ENCODE measurements around the gene AMOTL2.
A peak's percentile ranks its signal among the peaks of the same experiment; 100 is the strongest.

Gene AMOTL2

DNA sequence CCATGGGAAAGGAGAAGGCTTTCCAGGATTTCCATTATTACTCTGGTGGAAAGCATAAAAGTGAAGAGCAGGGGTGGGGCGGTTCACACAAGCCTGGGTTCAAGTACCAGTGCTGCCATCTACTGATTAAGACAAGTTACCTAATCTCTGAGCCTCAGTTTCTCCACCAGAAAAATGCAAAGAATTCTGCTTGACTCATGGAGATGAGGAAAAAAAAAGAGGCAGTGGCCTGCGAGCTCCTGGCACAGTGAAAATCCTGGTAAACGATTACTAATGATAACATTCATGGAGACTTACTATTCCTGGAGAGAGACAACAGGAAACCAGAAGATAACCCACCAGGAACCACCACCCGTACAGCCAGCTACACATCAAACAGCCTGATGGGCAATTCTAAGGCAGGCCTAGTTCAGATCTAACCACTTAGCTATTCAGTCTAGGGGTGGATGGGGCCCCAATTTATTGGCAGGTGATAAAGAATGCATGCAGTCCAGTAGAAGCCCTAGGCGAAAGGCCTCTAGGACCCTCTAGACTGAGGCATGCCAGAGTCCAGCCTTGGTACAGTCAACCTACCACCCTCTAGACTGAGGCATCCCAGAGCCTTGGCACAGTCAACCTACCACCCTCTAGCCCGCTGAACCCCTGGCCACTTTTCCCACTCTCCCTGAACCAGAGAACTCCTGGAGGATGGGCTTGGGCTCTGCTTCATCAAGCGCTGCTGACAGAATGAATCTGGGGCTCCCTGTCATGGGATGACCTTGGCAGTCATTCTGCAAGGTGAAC, 2.5 kb downstream of the AMOTL2 start:
- TF ChIP-seq, protein P1, sequence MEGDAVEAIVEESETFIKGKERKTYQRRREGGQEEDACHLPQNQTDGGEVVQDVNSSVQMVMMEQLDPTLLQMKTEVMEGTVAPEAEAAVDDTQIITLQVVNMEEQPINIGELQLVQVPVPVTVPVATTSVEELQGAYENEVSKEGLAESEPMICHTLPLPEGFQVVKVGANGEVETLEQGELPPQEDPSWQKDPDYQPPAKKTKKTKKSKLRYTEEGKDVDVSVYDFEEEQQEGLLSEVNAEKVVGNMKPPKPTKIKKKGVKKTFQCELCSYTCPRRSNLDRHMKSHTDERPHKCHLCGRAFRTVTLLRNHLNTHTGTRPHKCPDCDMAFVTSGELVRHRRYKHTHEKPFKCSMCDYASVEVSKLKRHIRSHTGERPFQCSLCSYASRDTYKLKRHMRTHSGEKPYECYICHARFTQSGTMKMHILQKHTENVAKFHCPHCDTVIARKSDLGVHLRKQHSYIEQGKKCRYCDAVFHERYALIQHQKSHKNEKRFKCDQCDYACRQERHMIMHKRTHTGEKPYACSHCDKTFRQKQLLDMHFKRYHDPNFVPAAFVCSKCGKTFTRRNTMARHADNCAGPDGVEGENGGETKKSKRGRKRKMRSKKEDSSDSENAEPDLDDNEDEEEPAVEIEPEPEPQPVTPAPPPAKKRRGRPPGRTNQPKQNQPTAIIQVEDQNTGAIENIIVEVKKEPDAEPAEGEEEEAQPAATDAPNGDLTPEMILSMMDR (IDR thresholded peaks at IDR 0.05; ENCODE audit: unreplicated experiment in 3 of 3), result no peak
- peaks cover 68% of the 10 kb centered on the region for H3K4me1 Mint-ChIP-seq
- no peaks in the 10 kb centered on the region for H3K9me3 Mint-ChIP-seq
- H3K27me3 Mint-ChIP-seq (ENCODE audit: low read depth), result peaks cover 8% of the 10 kb centered on the region
- H3K27ac Mint-ChIP-seq, result peak overlapping the region; percentile 92 to 99 (median 99)
- H3K36me3 Mint-ChIP-seq (ENCODE audit: low read depth), result peaks cover 46% of the 10 kb centered on the region
- peak overlapping the region; percentile 91 to 97 (median 95) for H3K4me3 Mint-ChIP-seq

DNA sequence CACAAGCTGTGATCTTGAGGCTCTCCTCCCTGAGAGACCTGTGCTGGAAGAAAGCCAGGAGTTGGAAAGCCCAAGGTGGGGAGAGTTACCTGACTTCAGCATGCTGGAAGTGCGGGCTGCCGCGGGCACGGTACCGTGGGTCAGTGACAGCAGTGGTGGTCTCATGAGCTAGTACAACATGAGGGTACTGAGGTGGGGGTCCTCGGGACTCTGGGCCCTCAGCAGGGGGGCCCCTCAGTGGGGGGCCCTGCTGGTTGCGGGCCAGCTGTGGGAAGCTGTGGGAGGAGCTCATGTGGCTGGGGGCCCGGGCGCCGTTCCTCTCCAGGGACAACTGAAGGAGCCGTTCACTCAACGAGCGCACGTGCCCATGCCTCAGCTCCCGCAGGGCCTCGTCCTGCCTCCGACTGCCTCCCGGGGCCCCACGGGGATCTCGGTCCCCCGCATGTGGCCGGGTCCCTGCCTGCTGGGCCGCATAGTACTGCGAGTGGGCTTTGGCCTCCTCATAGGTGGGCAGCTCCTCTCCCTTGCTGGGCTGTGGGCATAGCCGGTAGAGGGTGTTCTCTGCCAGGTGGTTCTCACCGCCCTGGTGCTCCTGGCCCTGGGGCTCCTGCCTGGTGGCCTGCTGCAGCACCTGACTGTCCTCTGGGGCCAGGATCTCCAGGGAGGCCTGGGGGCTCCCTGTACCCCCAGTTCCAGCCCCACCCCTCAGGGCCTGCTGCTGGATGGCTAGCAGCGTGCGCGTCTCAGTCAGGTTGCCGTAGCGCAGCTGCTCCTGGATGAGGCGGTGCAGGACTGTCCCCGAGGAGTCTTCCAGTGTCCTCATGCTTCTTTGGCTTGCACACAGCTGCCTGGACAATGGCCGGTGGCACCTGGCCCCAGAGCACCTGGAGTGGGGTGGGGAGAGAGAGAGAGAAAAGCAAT, 3.4 kb downstream of the AMOTL2 start:
- H3K27me3 Mint-ChIP-seq (ENCODE audit: low read depth), result peaks cover 1% of the 10 kb centered on the region
- H3K36me3 Mint-ChIP-seq (ENCODE audit: low read depth), result peaks cover 54% of the 10 kb centered on the region
- H3K4me1 Mint-ChIP-seq, result peaks cover 73% of the 10 kb centered on the region
- H3K4me3 Mint-ChIP-seq, result peak overlapping the region; percentile 91 to 97 (median 95)
- H3K27ac Mint-ChIP-seq, result peak overlapping the region; percentile 76 to 99 (median 92)
- no peaks in the 10 kb centered on the region for H3K9me3 Mint-ChIP-seq
- TF ChIP-seq, protein P1 (IDR thresholded peaks at IDR 0.05; ENCODE audit: unreplicated experiment in 3 of 3), result no peak

DNA sequence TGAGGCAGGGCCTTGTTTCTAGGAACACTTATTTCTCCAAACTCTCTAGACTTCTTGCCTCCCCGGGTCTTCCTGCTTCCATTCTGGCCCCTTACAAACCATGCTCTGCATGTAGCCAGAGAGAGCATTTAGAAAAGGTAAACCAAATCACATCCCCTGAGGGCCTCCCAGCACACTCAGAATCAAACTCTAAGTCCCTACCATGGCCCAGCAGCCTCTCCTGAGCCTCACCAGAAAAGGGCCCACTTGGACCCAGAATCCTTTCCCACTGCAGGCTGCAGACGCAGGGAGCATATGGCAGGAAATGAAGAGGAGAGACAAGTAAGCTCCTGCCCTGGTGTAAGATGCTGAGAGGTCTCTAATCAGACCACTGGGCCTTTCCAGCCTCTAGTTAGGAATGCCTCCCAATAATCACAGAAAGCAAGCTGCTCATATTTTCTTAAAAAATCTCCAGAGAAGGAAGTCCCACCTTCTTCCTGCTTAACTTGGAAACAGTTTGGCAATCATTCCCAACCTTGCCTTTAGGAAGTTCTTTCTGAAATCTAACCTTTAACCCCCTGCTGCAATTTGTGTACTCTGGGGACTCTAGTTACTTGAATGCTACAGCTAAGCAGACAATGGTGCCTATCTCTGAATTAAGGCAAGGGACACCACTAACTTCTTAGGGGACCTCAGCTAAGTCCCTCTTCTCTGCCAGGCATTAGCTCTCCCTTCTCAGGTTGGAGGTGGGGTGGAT, 4.2 kb downstream of the AMOTL2 start:
- TF ChIP-seq, protein P1 (IDR thresholded peaks at IDR 0.05; ENCODE audit: unreplicated experiment in 3 of 3), result no peak
- Mint-ChIP-seq H3K36me3 (ENCODE audit: low read depth) (peaks cover 63% of the 10 kb centered on the region), H3K27me3 (ENCODE audit: low read depth) (no peaks in the 10 kb centered on the region), H3K9me3 (no peaks in the 10 kb centered on the region), H3K4me3 (peak overlapping the region; percentile 15 to 72 (median 40)), H3K4me1 (peaks cover 73% of the 10 kb centered on the region), H3K27ac (peak overlapping the region in 1 of 3 experiments; percentile 42)

DNA sequence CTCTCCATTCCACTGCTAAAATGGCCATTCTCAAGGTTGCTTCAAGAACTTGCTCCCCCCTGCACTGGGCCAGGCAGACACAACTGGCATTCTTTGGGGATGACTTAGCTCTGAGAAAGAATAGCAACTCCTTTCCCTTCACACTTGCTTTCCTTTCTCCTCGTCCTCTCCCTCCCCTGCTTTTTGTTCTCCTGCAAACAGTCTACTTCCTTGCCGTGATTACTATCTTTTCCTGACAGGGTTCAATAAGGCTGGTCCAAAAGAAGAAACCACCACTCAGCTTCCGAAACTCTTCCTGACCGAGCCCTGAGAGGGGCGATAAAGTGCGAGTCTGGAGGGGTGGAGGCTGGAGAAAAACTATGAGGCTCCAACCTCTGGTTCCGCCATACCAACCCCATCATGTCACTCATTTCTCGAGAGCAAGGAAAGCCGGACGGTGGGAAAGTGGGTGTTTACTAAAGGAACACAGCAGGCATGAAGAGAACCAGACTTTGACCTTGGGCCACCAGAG, 5.0 kb downstream of the AMOTL2 start:
- Mint-ChIP-seq H3K4me1 (peaks cover 75% of the 10 kb centered on the region), H3K36me3 (ENCODE audit: low read depth) (peaks cover 70% of the 10 kb centered on the region), H3K4me3 (peak overlapping the region; percentile 22 to 72 (median 57)), H3K9me3 (no peaks in the 10 kb centered on the region), H3K27ac (peak overlapping the region; percentile 28 to 59 (median 42)), H3K27me3 (ENCODE audit: low read depth) (no peaks in the 10 kb centered on the region)
- TF ChIP-seq, protein P1 (IDR thresholded peaks at IDR 0.05; ENCODE audit: unreplicated experiment in 3 of 3), result no peak

DNA sequence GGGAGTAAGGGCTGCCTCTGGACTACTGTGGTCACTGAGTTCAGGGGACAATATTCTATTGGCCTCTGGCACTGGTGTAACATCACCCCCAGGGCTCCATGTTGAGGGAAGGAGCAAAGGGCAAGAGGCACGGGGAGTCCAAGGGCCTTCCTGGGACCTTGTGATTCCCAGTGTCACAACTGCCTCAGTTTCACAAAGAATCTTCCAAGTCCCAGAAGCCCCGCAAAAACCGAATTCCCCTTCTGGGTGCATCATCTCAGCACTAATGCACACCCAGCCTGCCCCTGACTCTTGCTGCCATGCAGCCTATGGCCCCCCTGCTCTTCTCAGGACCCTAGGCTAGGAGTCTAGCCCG, 5.5 kb downstream of the AMOTL2 start:
- no peaks in the 10 kb centered on the region for H3K9me3 Mint-ChIP-seq
- TF ChIP-seq, protein P1 (IDR thresholded peaks at IDR 0.05; ENCODE audit: unreplicated experiment in 3 of 3), result no peak
- peak overlapping the region; percentile 28 to 59 (median 42) for H3K27ac Mint-ChIP-seq
- H3K4me1 Mint-ChIP-seq, result peaks cover 81% of the 10 kb centered on the region
- peak overlapping the region in 1 of 3 experiments; percentile 72 for H3K4me3 Mint-ChIP-seq
- no peaks in the 10 kb centered on the region for H3K27me3 Mint-ChIP-seq (ENCODE audit: low read depth)
- H3K36me3 Mint-ChIP-seq (ENCODE audit: low read depth), result peaks cover 71% of the 10 kb centered on the region
